NCI-H2107 treated with DMSO at 0.1 percent for 48 hours (cell line): ENCODE results near the gene FAM53B.

Source experiments
- DNase-seq: peaks from one replicate; lab custom pipeline; 2025; ENCODE audit not compliant: unreplicated experiment; lab: John Stamatoyannopoulos, UW

Gene FAM53B

GRCh38 chr10:124587811-124588211 is 156.4 kb downstream of the FAM53B start:
- no peak for DNase-seq

- DNase-seq, result no peak
Observed at GRCh38 chr10:124586142-124586541, 158.0 kb downstream of the FAM53B start.

GRCh38 chr10:124579011-124579399 is 165.2 kb downstream of the FAM53B start:
- DNase-seq, result no peak

GRCh38 chr10:124578231-124579010 is 165.8 kb downstream of the FAM53B start:
- no peak for DNase-seq

- DNase-seq, result no peak
Observed at GRCh38 chr10:124577651-124578050, 166.5 kb downstream of the FAM53B start.

- no peak for DNase-seq
Observed at GRCh38 chr10:124576526-124577420, 167.4 kb downstream of the FAM53B start.

- no peak for DNase-seq
Observed at GRCh38 chr10:124575107-124576035, 168.8 kb downstream of the FAM53B start.

GRCh38 chr10:124574456-124575070 is 169.6 kb downstream of the FAM53B start:
- DNase-seq, result no peak

- DNase-seq, result no peak
Observed at GRCh38 chr10:124573726-124574455, 170.3 kb downstream of the FAM53B start.

GRCh38 chr10:124572751-124573150 is 171.4 kb downstream of the FAM53B start:
- no peak for DNase-seq

GRCh38 chr10:124570646-124571045 is 173.5 kb downstream of the FAM53B start:
- no peak for DNase-seq

- no peak for DNase-seq
Observed at GRCh38 chr10:124569623-124570470, 174.3 kb downstream of the FAM53B start.
